HepG2 (cell line): Measurements from ENCODE around the gene CITED2. TPM values are rescaled to one million over a fixed set of nuclear protein-coding genes. Genes with fewer than 3 reads are reported as not detected.

Source experiments
- ATAC-seq: fragments of 200-7000 bp; cut with Tn5 transposase; 3 replicates; pipeline ENCODE4 v1.9.1; 2020; ENCODE audit warnings: mild to moderate bottlenecking, moderate library complexity
- BruUV-seq: library from RNA; stranded (reverse); fragments of 400-500 nt; replicated peaks from 2 replicates; lab custom pipeline; 2021; lab: Mats Ljungman, UMichigan
- CTCF ChIA-PET: fragments of 300-600 bp; formaldehyde crosslinking; extraction: SDS; loops from one replicate; lab custom pipeline; 2021; ENCODE audit warnings: low total read pairs, inconsistent platforms, low intra/inter-chr PET ratio; lab: Yijun Ruan, JAX
- POLR2A ChIA-PET: fragments of 350-600 bp; sonication (Branson Sonifier 250); formaldehyde crosslinking; loops from one replicate; lab custom pipeline; 2020; ENCODE audit warnings: antibody characterized with exemption, inconsistent platforms; lab: Yijun Ruan, JAX
- DNase-seq: peaks from one replicate; pipeline ENCODE4 v3.0.0-alpha.2; 2015; ENCODE audit warnings: low spot score
- FAIRE-seq: peaks from 3 replicates; lab custom pipeline; 2011; peaks lifted over from hg19 to GRCh38; lab: Jason Lieb, UNC
- H2AFZ ChIP-seq: one replicate; pipeline ENCODE4 v1.6.1; 2011; ENCODE audit warnings: low read length, inconsistent platforms
- H3K27ac ChIP-seq: fragments of 300-600 bp; 3 replicates; pipeline ENCODE4 v1.8.0; 2011; ENCODE audit warnings: mixed run types, mild to moderate bottlenecking, mixed read lengths, low read length, inconsistent platforms; ENCODE audit not compliant: insufficient read depth; ENCODE audit errors: extremely low read length
- H3K27me3 ChIP-seq, 2 experiments: fragments of 200-600 bp in 1 of 2; 2 replicates in 1 of 2; 3 replicates in 1 of 2; pipeline versions ENCODE4 v1.6.0 to v1.8.0; 2011; ENCODE audit warnings: low read length in 2 of 2, mild to moderate bottlenecking in 2 of 2, moderate library complexity in 2 of 2, inconsistent platforms in 1 of 2; ENCODE audit not compliant: insufficient read depth in 2 of 2, control insufficient read depth in 1 of 2
- H3K36me3 ChIP-seq, 2 experiments: fragments of 200-600 bp in 1 of 2; replicated peaks in 1 of 2; 2 replicates in 1 of 2; 3 replicates in 1 of 2; pipeline versions ENCODE4 v1.5.1 to v1.8.0; 2011; ENCODE audit warnings: low read length in 2 of 2, inconsistent platforms in 1 of 2; ENCODE audit not compliant: insufficient read depth in 2 of 2, control insufficient read depth in 1 of 2
- H3K4me1 ChIP-seq: 2 replicates; pipeline ENCODE4 v1.5.1; 2012; ENCODE audit warnings: low read length, inconsistent platforms; ENCODE audit not compliant: insufficient read depth
- H3K4me2 ChIP-seq: 2 replicates; pipeline ENCODE4 v1.6.0; 2011; ENCODE audit warnings: low read depth, low read length, inconsistent platforms
- H3K4me3 ChIP-seq, 3 experiments: fragments of 200-600 bp in 1 of 3; sonication (generic), shearing (Covaris generic) in 1 of 3; replicated peaks in 1 of 3; 2 replicates each; pipeline ENCODE4 v1.5.1; 2011 to 2016; ENCODE audit warnings: low read length in 3 of 3, inconsistent platforms in 2 of 3, low read depth in 2 of 3, mild to moderate bottlenecking in 2 of 3, control low read depth in 1 of 3, mixed read lengths in 1 of 3; ENCODE audit not compliant: insufficient read depth in 1 of 3
- H3K79me2 ChIP-seq: one replicate; pipeline ENCODE4 v1.6.1; 2011; ENCODE audit warnings: low read length, inconsistent platforms; ENCODE audit not compliant: insufficient read depth
- H3K9ac ChIP-seq: 2 replicates; pipeline ENCODE4 v1.6.0; 2011; ENCODE audit warnings: mild to moderate bottlenecking, low read depth, low read length, inconsistent platforms; ENCODE audit not compliant: insufficient read depth
- H3K9me3 ChIP-seq: 2 replicates; pipeline ENCODE4 v1.5.1; 2012; ENCODE audit warnings: mild to moderate bottlenecking, low read length
- H4K20me1 ChIP-seq: 2 replicates; pipeline ENCODE4 v1.6.0; 2011; ENCODE audit warnings: inconsistent platforms, mild to moderate bottlenecking, low read length, moderate library complexity; ENCODE audit not compliant: insufficient read depth
- ESRRA ChIP-seq: sonication (generic); formaldehyde crosslinking; IDR thresholded peaks from 2 replicates; pipeline ENCODE4 v1.5.1; 2020; ENCODE audit warnings: mild to moderate bottlenecking, low read depth, missing genetic modification reagents
- FOSL2 ChIP-seq: sonication (generic); formaldehyde crosslinking; IDR thresholded peaks from 2 replicates; pipeline ENCODE4 v1.4.0; 2020; ENCODE audit warnings: missing genetic modification reagents
- MAFK ChIP-seq, 2 experiments: IDR thresholded peaks in 1 of 2; conservative IDR thresholded peaks in 1 of 2; 2 replicates each; pipeline ENCODE4 v1.6.1; 2011; ENCODE audit warnings: improper control_type of control experiment in 2 of 2, low read length in 2 of 2
- NR0B2 ChIP-seq: sonication (generic); formaldehyde crosslinking; IDR thresholded peaks from 2 replicates; pipeline ENCODE4 v1.4.0; 2020; ENCODE audit warnings: mild to moderate bottlenecking, missing genetic modification reagents
- NR3C1 ChIP-seq: sonication (generic); formaldehyde crosslinking; IDR thresholded peaks from 2 replicates; pipeline ENCODE4 v1.4.0; 2020; ENCODE audit warnings: missing genetic modification reagents
- RARA ChIP-seq: IDR thresholded peaks from 2 replicates; pipeline ENCODE4 v1.6.1; 2016; ENCODE audit warnings: missing genetic modification reagents, missing compliant biosample characterization
- RFX5 ChIP-seq: IDR thresholded peaks from 2 replicates; pipeline ENCODE4 v1.6.1; 2011; ENCODE audit warnings: low read depth, low read length, improper control_type of control experiment
- SIN3B ChIP-seq: fragments of 150-350 bp; IDR thresholded peaks from 2 replicates; pipeline ENCODE4 v1.6.1; 2014; ENCODE audit warnings: low read length
- TAF15 ChIP-seq: fragments of 200-400 bp; formaldehyde crosslinking; IDR thresholded peaks from one replicate; pipeline ENCODE4 v1.6.1; 2018; ENCODE audit warnings: mild to moderate bottlenecking, low read depth, low read length; ENCODE audit not compliant: poor library complexity, severe bottlenecking
- THAP9 ChIP-seq: sonication (generic); formaldehyde crosslinking; IDR thresholded peaks from 2 replicates; pipeline ENCODE4; 2020; ENCODE audit warnings: missing genetic modification reagents, mild to moderate bottlenecking, borderline replicate concordance
- ZNF530 ChIP-seq: sonication (generic); formaldehyde crosslinking; IDR thresholded peaks from 2 replicates; pipeline ENCODE4 v1.5.0; 2020; ENCODE audit warnings: low read depth, mild to moderate bottlenecking, missing genetic modification reagents
- ZNF574 ChIP-seq: sonication (generic); formaldehyde crosslinking; IDR thresholded peaks from 2 replicates; pipeline ENCODE4 v1.4.0; 2020; ENCODE audit warnings: missing genetic modification reagents
- ZNF616 ChIP-seq: sonication (generic); formaldehyde crosslinking; IDR thresholded peaks from 2 replicates; pipeline ENCODE4 v1.5.0; 2020; ENCODE audit warnings: low read depth, mild to moderate bottlenecking, missing genetic modification reagents
- WGBS: methylation state at CpG from one replicate; pipeline ENCODE4 v1.1.6; 2017; ENCODE audit warnings: low lambda C conversion rate; 5-methylcytosine and 5-hydroxymethylcytosine counted together
- in situ Hi-C: cut with HindIII; loops from 2 replicates; pipeline ENCODE4 v1.10.0; 2017; ENCODE audit warnings: low pct_unique_long_range_greater_than_20kb; ENCODE audit not compliant: extremely low pct_ligation_motif_present
- intact Hi-C: fragments of 100-400 bp; cut with micrococcal nuclease; formaldehyde crosslinking; loops from one replicate; pipeline ENCODE4 v1.10.0; 2022; ENCODE audit not compliant: unreplicated experiment
- polyA plus RNA-seq, 8 experiments: library from polyadenylated mRNA; depleted of rRNA in 3 of 8; stranded (reverse) in 7 of 8; unstranded in 1 of 8; fragments of >200 nt; fragmentation: Illumina TruSeq in 4 of 8; extraction: Trizol in 4 of 8; gene quantifications; 2 replicates each; pipeline versions ENCODE4 v1.2.1 to v1.2.3, GENCODE V29; 2011 to 2016; ENCODE audit warnings: low read depth in 4 of 8, missing spikeins in 1 of 8, mixed read lengths in 1 of 8; ENCODE audit not compliant: insufficient read depth in 1 of 8
- total RNA-seq, 5 experiments: library from RNA; depleted of rRNA; stranded (reverse); fragments of >200 nt; fragmentation: Illumina TruSeq; extraction: Trizol; gene quantifications; 2 replicates each; pipeline ENCODE4 v1.2.3, GENCODE V29; 2016; ENCODE audit warnings: low read depth in 1 of 5

Gene CITED2
- total and polyA plus RNA-seq, 2 of the 13 experiments (the other 11 are each of a cell fraction or from before 2014, with no cell fraction given), result 17.6 to 57.2 TPM

GRCh38 chr6:139381216-139381865 is 6.9 kb upstream of the CITED2 start:
- Histone ChIP-seq H3K9ac (no peak overlapping the region), H3K36me3 (no peaks in the 10 kb centered on the region), H3K27ac (no peak overlapping the region), H3K4me1 (peaks cover 44% of the 10 kb centered on the region), H3K4me2 (no peak overlapping the region), H3K4me3 (no peak overlapping the region), H4K20me1 (no peaks in the 10 kb centered on the region), H3K27me3 (no peaks in the 10 kb centered on the region), H3K9me3 (no peaks in the 10 kb centered on the region), H3K79me2 (no peaks in the 10 kb centered on the region), H2AFZ (no peak overlapping the region)
- intact Hi-C loops (no loop called here), in situ Hi-C loops (no loop called here)
- ChIA-PET POLR2A (no interaction called here), CTCF (no interaction called here)
- FAIRE-seq (no peak), DNase-seq (no peak), ATAC-seq (no peak)
- BruUV-seq, result no TSS peak
- WGBS, result 54% methylated on average over 6 of the region's 6 CpGs
- no peak for TF ChIP-seq NR3C1 (CRISPR knock-in tag)
- no peak for TF ChIP-seq NR0B2 (CRISPR knock-in tag)
- no peak for TF ChIP-seq RARA (CRISPR knock-in tag)
- no peak for TF ChIP-seq THAP9 (CRISPR knock-in tag)
- no peak for TF ChIP-seq MAFK (conservative IDR thresholded peaks at IDR 0.05 in 1 of 2, IDR thresholded peaks at IDR 0.05 in 1 of 2; ENCODE audit: low read length in 2 of 2)
- no peak for TF ChIP-seq RFX5
- TF ChIP-seq ZNF616 (CRISPR knock-in tag), result no peak
- no peak for TF ChIP-seq ZNF574 (CRISPR knock-in tag)
- TF ChIP-seq ZNF530 (CRISPR knock-in tag), result no peak
- TF ChIP-seq FOSL2, result no peak
- no peak for TF ChIP-seq TAF15
- TF ChIP-seq SIN3B, result no peak
- no peak for TF ChIP-seq ESRRA (CRISPR knock-in tag)
